ENCODE data around the gene TMEM163.
"Not testable (repeated sequence)": the region's sequence is repeated elsewhere in the genome, so short reads cannot be mapped to it uniquely, and the experiment has no call there.

The TMEM163 gene

DNA sequence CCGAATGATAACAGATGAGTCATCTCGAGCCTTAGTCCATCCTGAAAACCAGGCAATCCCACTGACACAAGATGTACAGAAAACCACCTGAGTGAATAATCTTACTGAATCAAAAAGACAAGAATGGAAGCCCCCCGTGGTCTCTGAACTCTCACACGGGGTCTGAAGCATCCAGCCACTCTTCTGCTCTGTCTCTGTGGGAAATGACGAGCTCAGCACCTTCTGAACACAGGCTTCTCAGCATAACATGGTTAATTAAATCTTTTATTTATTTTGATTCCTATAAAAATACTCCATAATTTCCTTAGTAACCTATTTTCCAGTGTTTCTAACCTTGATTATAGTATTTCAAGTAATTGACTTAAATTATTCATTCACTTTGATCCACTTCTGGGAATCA lies 203.7 kb downstream of the TMEM163 start:
- no peak overlapping the region for H3K4me3 ChIP-seq (ENCODE audit: low read depth, low read length)
- DNase-seq (ENCODE audit: low read depth), result no peak
- TF ChIP-seq, protein P1, sequence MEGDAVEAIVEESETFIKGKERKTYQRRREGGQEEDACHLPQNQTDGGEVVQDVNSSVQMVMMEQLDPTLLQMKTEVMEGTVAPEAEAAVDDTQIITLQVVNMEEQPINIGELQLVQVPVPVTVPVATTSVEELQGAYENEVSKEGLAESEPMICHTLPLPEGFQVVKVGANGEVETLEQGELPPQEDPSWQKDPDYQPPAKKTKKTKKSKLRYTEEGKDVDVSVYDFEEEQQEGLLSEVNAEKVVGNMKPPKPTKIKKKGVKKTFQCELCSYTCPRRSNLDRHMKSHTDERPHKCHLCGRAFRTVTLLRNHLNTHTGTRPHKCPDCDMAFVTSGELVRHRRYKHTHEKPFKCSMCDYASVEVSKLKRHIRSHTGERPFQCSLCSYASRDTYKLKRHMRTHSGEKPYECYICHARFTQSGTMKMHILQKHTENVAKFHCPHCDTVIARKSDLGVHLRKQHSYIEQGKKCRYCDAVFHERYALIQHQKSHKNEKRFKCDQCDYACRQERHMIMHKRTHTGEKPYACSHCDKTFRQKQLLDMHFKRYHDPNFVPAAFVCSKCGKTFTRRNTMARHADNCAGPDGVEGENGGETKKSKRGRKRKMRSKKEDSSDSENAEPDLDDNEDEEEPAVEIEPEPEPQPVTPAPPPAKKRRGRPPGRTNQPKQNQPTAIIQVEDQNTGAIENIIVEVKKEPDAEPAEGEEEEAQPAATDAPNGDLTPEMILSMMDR (IDR thresholded peaks at IDR 0.05; ENCODE audit: control insufficient read depth, extremely low read depth, insufficient read depth), result no peak

GRCh38 chr2:134513465-134513804 lies 205.4 kb downstream of the TMEM163 start:
- TF ChIP-seq, protein P1 (IDR thresholded peaks at IDR 0.05; ENCODE audit: control insufficient read depth, extremely low read depth, insufficient read depth), result no peak
- H3K4me3 ChIP-seq (ENCODE audit: low read depth, low read length), result no peak overlapping the region
- no peak for DNase-seq (ENCODE audit: low read depth)

DNA sequence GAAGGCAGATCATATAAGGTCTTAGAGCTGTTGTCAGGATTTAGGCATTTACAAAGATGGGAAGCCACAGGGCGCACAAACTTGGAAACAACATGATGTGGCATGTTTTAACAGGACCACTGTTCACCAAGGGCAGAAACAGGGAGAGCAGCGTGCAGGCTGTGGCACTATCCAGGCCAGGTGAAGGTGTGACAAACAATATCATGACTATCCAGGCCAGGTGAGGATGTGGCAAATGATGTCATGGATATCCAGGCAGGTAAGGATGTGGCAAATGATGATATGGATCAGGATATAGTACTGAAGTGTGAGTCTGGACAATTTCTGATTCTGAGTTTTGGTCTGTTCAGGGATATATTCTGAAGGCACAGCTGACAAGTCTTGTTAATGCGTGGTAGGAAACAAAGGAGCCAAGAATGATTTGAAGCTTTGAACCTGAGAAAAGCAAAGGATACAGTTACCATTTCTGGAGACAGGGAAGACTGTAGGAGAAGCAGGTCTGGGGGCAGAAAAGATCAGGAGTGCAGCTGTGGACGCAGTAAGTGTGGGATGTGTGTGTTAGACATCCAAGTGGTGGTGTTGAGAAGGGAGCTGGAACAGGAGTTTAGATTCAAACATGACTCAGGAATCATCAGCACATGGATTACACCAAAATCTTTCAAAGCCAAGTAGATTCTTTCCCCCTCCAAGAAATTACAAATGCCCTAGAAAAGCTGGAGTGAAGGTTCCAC lies 205.9 kb downstream of the TMEM163 start:
- H3K4me3 ChIP-seq (ENCODE audit: low read depth, low read length), result no peak overlapping the region
- TF ChIP-seq, protein P1 (IDR thresholded peaks at IDR 0.05; ENCODE audit: control insufficient read depth, extremely low read depth, insufficient read depth), result no peak

GRCh38 chr2:134508391-134508790 lies 210.4 kb downstream of the TMEM163 start:
- DNase-seq (ENCODE audit: low read depth), result no peak
- TF ChIP-seq, protein P1 (IDR thresholded peaks at IDR 0.05; ENCODE audit: control insufficient read depth, extremely low read depth, insufficient read depth), result no peak
- H3K4me3 ChIP-seq (ENCODE audit: low read depth, low read length), result no peak overlapping the region

More for the DNA sequence above, 205.9 kb downstream of the TMEM163 start:
- DNase-seq (ENCODE audit: low read depth), result no peak

DNA sequence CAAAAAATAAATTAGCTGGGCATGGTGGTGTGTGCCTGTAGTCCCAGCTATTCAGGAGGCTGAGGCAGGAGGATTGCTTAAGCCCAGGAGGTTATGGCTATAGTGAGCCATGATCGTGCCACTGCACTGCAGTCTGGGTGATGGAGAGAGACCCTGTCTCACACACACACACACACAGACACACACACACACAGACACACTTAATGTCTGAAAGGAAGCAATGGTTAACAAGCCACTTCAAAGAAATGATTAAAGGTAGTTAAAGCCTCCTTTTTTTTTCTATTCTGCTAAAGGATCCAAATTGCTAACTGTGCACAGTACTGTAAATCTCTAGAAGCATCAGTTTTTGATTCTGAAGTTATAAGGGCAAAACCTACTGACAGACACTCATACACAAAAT lies 211.1 kb downstream of the TMEM163 start:
- no peak overlapping the region for H3K4me3 ChIP-seq (ENCODE audit: low read depth, low read length)
- DNase-seq (ENCODE audit: low read depth), result no peak
- TF ChIP-seq, protein P1 (IDR thresholded peaks at IDR 0.05; ENCODE audit: control insufficient read depth, extremely low read depth, insufficient read depth), result no peak

GRCh38 chr2:134507159-134507558 lies 211.6 kb downstream of the TMEM163 start:
- DNase-seq (ENCODE audit: low read depth); H3K4me3 ChIP-seq (ENCODE audit: low read depth, low read length): not testable (repeated sequence)

DNA sequence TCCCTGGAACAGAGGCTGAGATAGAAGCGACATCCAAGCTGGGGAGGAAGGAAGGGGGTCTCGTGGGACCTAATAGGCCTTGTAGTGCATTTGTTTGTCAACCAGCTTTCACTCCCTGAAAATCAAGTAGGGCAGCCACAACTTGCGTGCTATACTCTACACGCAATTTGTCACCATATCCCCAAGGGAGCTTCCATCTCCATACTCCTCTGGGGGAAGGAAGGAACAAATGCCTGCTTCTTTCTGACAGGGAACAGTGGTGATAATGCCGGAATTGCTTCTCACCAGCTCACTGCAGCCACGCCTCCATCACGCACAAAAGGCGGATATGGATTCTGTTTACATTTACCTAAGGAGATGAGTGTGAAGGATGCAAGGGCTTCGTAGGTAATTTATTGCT lies 213.4 kb downstream of the TMEM163 start:
- no peak overlapping the region for H3K4me3 ChIP-seq (ENCODE audit: low read depth, low read length)
- no peak for DNase-seq (ENCODE audit: low read depth)
- TF ChIP-seq, protein P1 (IDR thresholded peaks at IDR 0.05; ENCODE audit: control insufficient read depth, extremely low read depth, insufficient read depth), result no peak

Data from LNCaP clone FGC (cell line).